Measurements from ENCODE around the gene PPFIA2. TPM values are rescaled to one million over a fixed set of nuclear protein-coding genes. Genes with fewer than 3 reads are reported as not detected.
"Not testable (repeated sequence)": the region's sequence is repeated elsewhere in the genome, so short reads cannot be mapped to it uniquely, and the experiment has no call there.

Gene PPFIA2
- total RNA-seq, 1 donor from 2014 or later, result 152 TPM

GRCh38 chr12:81679614-81680013 lies 79.5 kb downstream of the PPFIA2 start:
- no peak for FAIRE-seq
- no peak for DNase-seq (ENCODE audit: low spot score in 2 of 2)

- no peak for FAIRE-seq
- no peak for DNase-seq (ENCODE audit: low spot score in 2 of 2)
Measured at GRCh38 chr12:81670759-81671158, 88.4 kb downstream of the PPFIA2 start.

GRCh38 chr12:81668475-81668874 lies 90.7 kb downstream of the PPFIA2 start:
- DNase-seq (ENCODE audit: low spot score in 2 of 2) (peak in 1 of 2 donors; percentile 7), FAIRE-seq (no peak)

- not testable (repeated sequence) for DNase-seq (ENCODE audit: low spot score in 2 of 2); FAIRE-seq
Measured at GRCh38 chr12:81659310-81659709, 99.8 kb downstream of the PPFIA2 start.

- DNase-seq (ENCODE audit: low spot score in 2 of 2) (peak; percentile 20 to 24), FAIRE-seq (peak; percentile 99)
Measured at GRCh38 chr12:81644503-81644902, 114.6 kb downstream of the PPFIA2 start.

GRCh38 chr12:81639196-81639595 lies 120.0 kb downstream of the PPFIA2 start:
- FAIRE-seq (no peak), DNase-seq (ENCODE audit: low spot score in 2 of 2) (no peak)

GRCh38 chr12:81633127-81633526 lies 126.0 kb downstream of the PPFIA2 start:
- DNase-seq (ENCODE audit: low spot score in 2 of 2) (no peak), FAIRE-seq (no peak)

GRCh38 chr12:81627336-81628189 lies 131.6 kb downstream of the PPFIA2 start:
- peak; percentile 98 for FAIRE-seq
- DNase-seq (ENCODE audit: low spot score in 2 of 2), result peak; percentile 14 to 31

GRCh38 chr12:81626406-81626805 lies 132.7 kb downstream of the PPFIA2 start:
- no peak for FAIRE-seq

GRCh38 chr12:81617915-81618314 lies 141.2 kb downstream of the PPFIA2 start:
- no peak for DNase-seq (ENCODE audit: low spot score in 2 of 2)
- FAIRE-seq, result no peak

More at GRCh38 chr12:81626406-81626805, 132.7 kb downstream of the PPFIA2 start:
- no peak for DNase-seq (ENCODE audit: low spot score in 2 of 2)

GRCh38 chr12:81615026-81615588 lies 144.0 kb downstream of the PPFIA2 start:
- no peak for FAIRE-seq

GRCh38 chr12:81610955-81611889 lies 147.9 kb downstream of the PPFIA2 start:
- DNase-seq (ENCODE audit: low spot score in 2 of 2) (no peak), FAIRE-seq (no peak)

More at GRCh38 chr12:81615026-81615588, 144.0 kb downstream of the PPFIA2 start:
- DNase-seq (ENCODE audit: low spot score in 2 of 2), result no peak

GRCh38 chr12:81597928-81598604 lies 161.1 kb downstream of the PPFIA2 start:
- FAIRE-seq, result no peak
- no peak for DNase-seq (ENCODE audit: low spot score in 2 of 2)

GRCh38 chr12:81596558-81596957 lies 162.6 kb downstream of the PPFIA2 start:
- FAIRE-seq, result no peak
- DNase-seq (ENCODE audit: low spot score in 2 of 2), result no peak

GRCh38 chr12:81591256-81591655 lies 167.9 kb downstream of the PPFIA2 start:
- FAIRE-seq (no peak), DNase-seq (ENCODE audit: low spot score in 2 of 2) (no peak)

GRCh38 chr12:81590703-81591102 lies 168.4 kb downstream of the PPFIA2 start:
- DNase-seq (ENCODE audit: low spot score in 2 of 2); FAIRE-seq: not testable (repeated sequence)

GRCh38 chr12:81588235-81589008 lies 170.7 kb downstream of the PPFIA2 start:
- no peak for DNase-seq (ENCODE audit: low spot score in 2 of 2)
- FAIRE-seq, result no peak

GRCh38 chr12:81585787-81586186 lies 173.4 kb downstream of the PPFIA2 start:
- no peak for FAIRE-seq

GRCh38 chr12:81573228-81573627 lies 185.9 kb downstream of the PPFIA2 start:
- FAIRE-seq, result no peak
- DNase-seq (ENCODE audit: low spot score in 2 of 2), result no peak

More at GRCh38 chr12:81585787-81586186, 173.4 kb downstream of the PPFIA2 start:
- no peak for DNase-seq (ENCODE audit: low spot score in 2 of 2)

Measured in frontal cortex (tissue), 4 donors.